ENCODE results near the gene CLK1.

- TF ChIP-seq RAD21 (IDR thresholded peaks at IDR 0.05 in 1 of 2, conservative IDR thresholded peaks at IDR 0.05 in 1 of 2; ENCODE audit: low read depth in 2 of 2, low read length in 2 of 2) (no peak), SIN3A (conservative IDR thresholded peaks at IDR 0.05 in 1 of 2, IDR thresholded peaks at IDR 0.05 in 1 of 2; ENCODE audit: low read depth in 1 of 2, low read length in 2 of 2) (no peak)
- TF ChIP-seq, protein P1, sequence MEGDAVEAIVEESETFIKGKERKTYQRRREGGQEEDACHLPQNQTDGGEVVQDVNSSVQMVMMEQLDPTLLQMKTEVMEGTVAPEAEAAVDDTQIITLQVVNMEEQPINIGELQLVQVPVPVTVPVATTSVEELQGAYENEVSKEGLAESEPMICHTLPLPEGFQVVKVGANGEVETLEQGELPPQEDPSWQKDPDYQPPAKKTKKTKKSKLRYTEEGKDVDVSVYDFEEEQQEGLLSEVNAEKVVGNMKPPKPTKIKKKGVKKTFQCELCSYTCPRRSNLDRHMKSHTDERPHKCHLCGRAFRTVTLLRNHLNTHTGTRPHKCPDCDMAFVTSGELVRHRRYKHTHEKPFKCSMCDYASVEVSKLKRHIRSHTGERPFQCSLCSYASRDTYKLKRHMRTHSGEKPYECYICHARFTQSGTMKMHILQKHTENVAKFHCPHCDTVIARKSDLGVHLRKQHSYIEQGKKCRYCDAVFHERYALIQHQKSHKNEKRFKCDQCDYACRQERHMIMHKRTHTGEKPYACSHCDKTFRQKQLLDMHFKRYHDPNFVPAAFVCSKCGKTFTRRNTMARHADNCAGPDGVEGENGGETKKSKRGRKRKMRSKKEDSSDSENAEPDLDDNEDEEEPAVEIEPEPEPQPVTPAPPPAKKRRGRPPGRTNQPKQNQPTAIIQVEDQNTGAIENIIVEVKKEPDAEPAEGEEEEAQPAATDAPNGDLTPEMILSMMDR (IDR thresholded peaks at IDR 0.05; ENCODE audit: control extremely low read depth in 1 of 3, insufficient read depth in 1 of 3, low read depth in 1 of 3, low read length in 3 of 3), result no peak
Observed at GRCh38 chr2:200829258-200829655, 35.2 kb downstream of the CLK1 start.

Measured in H1 (cell line).